Activated CD8-positive, alpha-beta memory T cell treated with anti-CD3 and anti-CD28 coated beads, Interleukin-2, amount 50 U/mL, for 1 hour (primary cell): ENCODE data around the gene NDUFA12.

Experiments used
- DNase-seq: peaks from one replicate; pipeline ENCODE4 v3.0.0-alpha.2; 2020; ENCODE audit errors: extremely low read depth

Gene NDUFA12

GRCh38 chr12:94940771-94941170 lies 62.7 kb downstream of the NDUFA12 start:
- no peak for DNase-seq

GRCh38 chr12:94938583-94938982 lies 64.9 kb downstream of the NDUFA12 start:
- DNase-seq = no peak

GRCh38 chr12:94930772-94931171 lies 72.7 kb downstream of the NDUFA12 start:
- no peak for DNase-seq

- no peak for DNase-seq
Observed at GRCh38 chr12:94930216-94930654, 73.3 kb downstream of the NDUFA12 start.

- no peak for DNase-seq
Observed at GRCh38 chr12:94929780-94930179, 73.7 kb downstream of the NDUFA12 start.

GRCh38 chr12:94925729-94926128 lies 77.8 kb downstream of the NDUFA12 start:
- no peak for DNase-seq

GRCh38 chr12:94925206-94925605 lies 78.3 kb downstream of the NDUFA12 start:
- no peak for DNase-seq

- DNase-seq = no peak
Observed at GRCh38 chr12:94922561-94922960, 80.9 kb downstream of the NDUFA12 start.
